Keratinocyte (primary cell): ENCODE measurements around the gene PCDH9. TPM values are rescaled to one million over a fixed set of nuclear protein-coding genes. Genes with fewer than 3 reads are reported as not detected.

Experiments
- DNase-seq: peaks from one replicate; pipeline ENCODE4 v3.0.0-alpha.2; 2011; ENCODE audit warnings: low read depth, missing footprints, low spot score
- FAIRE-seq: peaks from 2 replicates; lab custom pipeline; 2011; peaks lifted over from hg19 to GRCh38; lab: Jason Lieb, UNC
- H2AFZ ChIP-seq: 2 replicates; pipeline ENCODE4 v1.6.0; 2012; ENCODE audit warnings: low read length, control low read depth, inconsistent platforms; ENCODE audit not compliant: control insufficient read depth
- H3K27ac ChIP-seq: 2 replicates; pipeline ENCODE4 v1.5.1; 2011; ENCODE audit warnings: low read length; ENCODE audit not compliant: control insufficient read depth, insufficient read depth
- H3K27me3 ChIP-seq: 3 replicates; pipeline ENCODE4 v1.6.0; 2011; ENCODE audit warnings: low read length; ENCODE audit not compliant: control insufficient read depth, insufficient read depth; ENCODE audit errors: extremely low read depth
- H3K36me3 ChIP-seq, 2 experiments: 2 replicates in 1 of 2; 3 replicates in 1 of 2; pipeline ENCODE4 v1.5.1; 2011; ENCODE audit warnings: low read length in 2 of 2, mild to moderate bottlenecking in 1 of 2; ENCODE audit not compliant: control insufficient read depth in 2 of 2, insufficient read depth in 2 of 2; ENCODE audit errors: extremely low read depth in 1 of 2
- H3K4me1 ChIP-seq: 3 replicates; pipeline ENCODE4 v1.5.1; 2011; ENCODE audit warnings: low read length; ENCODE audit not compliant: control insufficient read depth, insufficient read depth; ENCODE audit errors: extremely low read depth
- H3K4me2 ChIP-seq: 3 replicates; pipeline ENCODE4 v1.6.0; 2011; ENCODE audit warnings: low read depth, low read length; ENCODE audit not compliant: control insufficient read depth, insufficient read depth; ENCODE audit errors: extremely low read depth
- H3K4me3 ChIP-seq, 3 experiments: fragments of 200-600 bp in 1 of 3; sonication (generic) in 1 of 3; 2 replicates in 2 of 3; 3 replicates in 1 of 3; pipeline ENCODE4 v1.5.1; 2011 to 2016; ENCODE audit warnings: low read length in 3 of 3, mild to moderate bottlenecking in 3 of 3, control low read depth in 2 of 3, inconsistent platforms in 1 of 3, low read depth in 1 of 3, mixed read lengths in 1 of 3, mixed run types in 1 of 3, moderate library complexity in 1 of 3; ENCODE audit not compliant: control insufficient read depth in 2 of 3, insufficient read depth in 2 of 3; ENCODE audit errors: extremely low read depth in 1 of 3
- H3K79me2 ChIP-seq: 2 replicates; pipeline ENCODE4 v1.6.0; 2012; ENCODE audit warnings: low read length; ENCODE audit not compliant: control insufficient read depth, insufficient read depth
- H3K9ac ChIP-seq: 3 replicates; pipeline ENCODE4 v1.6.0; 2011; ENCODE audit warnings: low read length; ENCODE audit not compliant: control insufficient read depth, insufficient read depth; ENCODE audit errors: extremely low read depth
- H3K9me1 ChIP-seq: 3 replicates; pipeline ENCODE4 v1.6.0; 2011; ENCODE audit warnings: low read length; ENCODE audit not compliant: control insufficient read depth, insufficient read depth; ENCODE audit errors: extremely low read depth
- H3K9me3 ChIP-seq: 2 replicates; pipeline ENCODE4 v1.5.1; 2012; ENCODE audit warnings: low read depth, low read length; ENCODE audit not compliant: control insufficient read depth
- H4K20me1 ChIP-seq: 3 replicates; pipeline ENCODE4 v1.6.0; 2011; ENCODE audit warnings: low read length; ENCODE audit not compliant: control insufficient read depth, insufficient read depth; ENCODE audit errors: extremely low read depth
- CTCF ChIP-seq, 3 experiments: IDR thresholded peaks in 1 of 3; conservative IDR thresholded peaks in 1 of 3; optimal IDR thresholded peaks in 1 of 3; 2 replicates in 2 of 3; 3 replicates in 1 of 3; pipeline versions ENCODE3 to v1.5.1; 2011; ENCODE audit warnings: low read length in 3 of 3, mild to moderate bottlenecking in 3 of 3, moderate library complexity in 2 of 3, control low read depth in 1 of 3, inconsistent platforms in 1 of 3; ENCODE audit not compliant: insufficient read depth in 2 of 3; ENCODE audit errors: extremely low read depth in 1 of 3
- EZH2 ChIP-seq: IDR thresholded peaks from one replicate; pipeline ENCODE4 v1.6.1; 2012; ENCODE audit warnings: inconsistent platforms, mild to moderate bottlenecking, low read length, moderate library complexity
- dilution Hi-C: fragments of 300-500 bp; cut with MboI; formaldehyde crosslinking; loops from one replicate; pipeline ENCODE4 v1.7.0; 2020; ENCODE audit warnings: low sequenced_read_pairs; ENCODE audit not compliant: extremely low pct_ligation_motif_present
- polyA plus RNA-seq, 5 experiments: library from polyadenylated mRNA; depleted of rRNA in 3 of 5; stranded (reverse) in 3 of 5; stranded (forward) in 1 of 5; unstranded in 1 of 5; fragments of >200 nt; gene quantifications; 1 replicate in 1 of 5; 2 replicates in 3 of 5; 3 replicates in 1 of 5; pipeline versions ENCODE4 v1.2.1 to v1.2.3, GENCODE V29; 2011 to 2012; ENCODE audit warnings: missing spikeins in 2 of 5, low read depth in 1 of 5, low replicate concordance in 1 of 5

PCDH9 gene
- polyA plus RNA-seq, 1 donor (not counting 4 experiments of a cell fraction or from before 2014, with no cell fraction given) = 0.21 TPM

DNA sequence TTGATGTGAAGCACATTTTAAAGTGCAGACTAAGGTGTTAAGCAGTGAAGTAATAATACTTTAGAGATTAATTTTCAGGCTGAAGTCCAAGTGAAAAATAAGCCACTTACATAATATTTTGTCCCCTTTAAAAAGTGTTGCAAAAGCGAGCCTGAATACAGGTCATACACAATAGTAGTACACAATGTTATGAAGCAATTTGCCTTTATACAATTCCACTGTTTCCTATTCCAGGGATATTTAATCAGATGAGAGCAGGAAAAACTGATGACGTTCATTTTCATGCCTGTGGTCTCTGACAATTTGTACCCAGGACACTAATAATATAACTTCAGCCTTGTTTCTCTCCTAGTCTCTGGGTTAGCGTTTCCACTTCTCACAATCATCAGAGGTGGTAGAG lies 916.7 kb downstream of the PCDH9 start:
- no peaks in the 10 kb centered on the region for H3K9me1 ChIP-seq
- H3K27me3 ChIP-seq = no peaks in the 10 kb centered on the region
- H3K36me3 ChIP-seq = no peaks in the 10 kb centered on the region
- no peak overlapping the region for H3K27ac ChIP-seq
- dilution Hi-C loops = no loop called here
- no peak overlapping the region for H3K4me2 ChIP-seq
- TF ChIP-seq CTCF (optimal IDR thresholded peaks at IDR 0.05 in 1 of 3, IDR thresholded peaks at IDR 0.05 in 1 of 3, conservative IDR thresholded peaks at IDR 0.05 in 1 of 3; ENCODE audit: extremely low read depth in 1 of 3, insufficient read depth in 2 of 3, low read length in 3 of 3) (no peak), EZH2 (no peak)
- FAIRE-seq (no peak), DNase-seq (no peak)
- no peak overlapping the region for H2AFZ ChIP-seq
- H3K4me3 ChIP-seq = no peak overlapping the region
- no peaks in the 10 kb centered on the region for H3K9me3 ChIP-seq
- no peaks in the 10 kb centered on the region for H4K20me1 ChIP-seq
- no peaks in the 10 kb centered on the region for H3K79me2 ChIP-seq
- H3K9ac ChIP-seq = no peak overlapping the region
- no peaks in the 10 kb centered on the region for H3K4me1 ChIP-seq

- Histone ChIP-seq H4K20me1 (no peaks in the 10 kb centered on the region), H3K27ac (no peak overlapping the region), H3K4me2 (no peak overlapping the region), H3K9ac (no peak overlapping the region), H2AFZ (no peak overlapping the region), H3K27me3 (no peaks in the 10 kb centered on the region), H3K9me3 (no peaks in the 10 kb centered on the region), H3K79me2 (no peaks in the 10 kb centered on the region), H3K9me1 (no peaks in the 10 kb centered on the region), H3K36me3 (no peaks in the 10 kb centered on the region), H3K4me3 (no peak overlapping the region), H3K4me1 (no peaks in the 10 kb centered on the region)
- TF ChIP-seq CTCF (optimal IDR thresholded peaks at IDR 0.05 in 1 of 3, IDR thresholded peaks at IDR 0.05 in 1 of 3, conservative IDR thresholded peaks at IDR 0.05 in 1 of 3; ENCODE audit: extremely low read depth in 1 of 3, insufficient read depth in 2 of 3, low read length in 3 of 3) (no peak), EZH2 (no peak)
- FAIRE-seq (no peak), DNase-seq (no peak)
- dilution Hi-C loops = no loop called here
Measured at GRCh38 chr13:66312312-66313087, 917.6 kb downstream of the PCDH9 start.
